TTC549 (cell line): ENCODE measurements around the gene IRF2BP2.

Source experiments
- FAIRE-seq: peaks from 2 replicates; lab custom pipeline; 2012; peaks lifted over from hg19 to GRCh38; lab: Jason Lieb, UNC

The IRF2BP2 gene

DNA sequence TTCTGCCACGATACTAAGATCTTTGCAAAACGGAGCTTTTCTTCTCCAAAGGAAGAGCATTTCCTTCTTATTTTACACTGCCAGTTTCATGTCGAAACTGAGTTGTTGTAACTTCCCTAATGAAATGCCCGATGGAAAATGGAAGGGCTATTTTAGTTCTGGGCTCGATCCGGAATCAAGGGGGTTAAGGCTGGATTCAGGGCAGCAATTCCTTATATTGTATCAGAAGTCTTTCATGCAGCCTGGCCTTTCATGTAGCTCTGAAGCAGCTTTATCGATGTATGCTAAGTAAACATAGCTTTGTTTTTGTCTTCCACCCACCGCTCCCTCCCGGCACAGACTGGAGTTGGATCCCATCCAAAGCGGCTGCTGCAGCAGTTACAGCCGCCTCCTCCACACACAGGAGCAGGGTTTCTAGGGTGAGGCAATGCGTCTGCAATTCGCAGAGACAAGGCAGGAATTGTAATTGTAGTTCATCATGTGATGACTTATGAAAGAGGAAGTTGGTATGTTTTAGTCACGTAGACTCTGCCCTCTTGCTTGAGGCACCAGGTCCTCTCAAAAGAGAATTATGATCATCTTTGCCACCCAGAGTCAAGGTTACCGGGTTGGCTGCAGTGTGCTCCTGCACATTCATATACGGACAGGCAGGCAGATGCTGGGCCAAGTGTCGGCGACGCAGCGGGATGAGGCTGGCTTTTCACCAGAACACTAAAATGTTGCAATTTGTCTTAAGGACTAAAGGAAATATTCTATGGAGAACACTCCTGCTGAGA, 2.6 kb upstream of the IRF2BP2 start:
- FAIRE-seq = peak; percentile 99

GRCh38 chr1:234611847-234612351, 1.9 kb upstream of the IRF2BP2 start:
- FAIRE-seq = no peak

- peak; percentile 75 for FAIRE-seq
Observed at GRCh38 chr1:234611225-234611846, 1.4 kb upstream of the IRF2BP2 start.

DNA sequence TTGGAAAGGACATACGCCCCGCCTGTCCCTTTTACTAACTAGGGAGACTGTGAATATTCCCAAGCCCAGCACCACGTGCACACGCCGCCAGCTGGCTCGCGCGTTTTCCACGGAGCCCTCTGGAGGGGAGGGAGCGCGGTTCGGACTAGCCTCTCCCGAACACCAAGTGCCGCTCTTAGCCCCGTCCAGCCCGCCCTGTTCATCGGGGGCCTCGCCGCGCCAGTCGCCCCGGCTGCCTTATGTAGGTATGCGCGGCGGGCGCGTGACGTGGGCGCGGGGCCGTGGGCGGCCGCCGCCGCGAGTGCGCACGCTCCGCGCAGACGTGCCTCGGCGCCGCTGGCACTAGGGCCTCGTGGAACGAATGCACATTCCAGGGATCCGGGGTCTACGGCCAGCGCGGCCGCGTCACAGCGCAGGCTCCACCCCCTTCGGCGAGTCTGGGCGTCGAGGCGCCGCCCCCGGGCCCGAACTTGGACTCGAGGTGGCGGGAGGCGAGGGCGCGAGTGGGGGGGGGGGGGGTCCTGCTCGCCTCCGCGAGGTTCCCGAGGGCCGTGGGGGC, 767 bp upstream of the IRF2BP2 start:
- FAIRE-seq = no peak

- no peak for FAIRE-seq
Observed at GRCh38 chr1:234609691-234610042, 311 bp downstream of the IRF2BP2 start.

DNA sequence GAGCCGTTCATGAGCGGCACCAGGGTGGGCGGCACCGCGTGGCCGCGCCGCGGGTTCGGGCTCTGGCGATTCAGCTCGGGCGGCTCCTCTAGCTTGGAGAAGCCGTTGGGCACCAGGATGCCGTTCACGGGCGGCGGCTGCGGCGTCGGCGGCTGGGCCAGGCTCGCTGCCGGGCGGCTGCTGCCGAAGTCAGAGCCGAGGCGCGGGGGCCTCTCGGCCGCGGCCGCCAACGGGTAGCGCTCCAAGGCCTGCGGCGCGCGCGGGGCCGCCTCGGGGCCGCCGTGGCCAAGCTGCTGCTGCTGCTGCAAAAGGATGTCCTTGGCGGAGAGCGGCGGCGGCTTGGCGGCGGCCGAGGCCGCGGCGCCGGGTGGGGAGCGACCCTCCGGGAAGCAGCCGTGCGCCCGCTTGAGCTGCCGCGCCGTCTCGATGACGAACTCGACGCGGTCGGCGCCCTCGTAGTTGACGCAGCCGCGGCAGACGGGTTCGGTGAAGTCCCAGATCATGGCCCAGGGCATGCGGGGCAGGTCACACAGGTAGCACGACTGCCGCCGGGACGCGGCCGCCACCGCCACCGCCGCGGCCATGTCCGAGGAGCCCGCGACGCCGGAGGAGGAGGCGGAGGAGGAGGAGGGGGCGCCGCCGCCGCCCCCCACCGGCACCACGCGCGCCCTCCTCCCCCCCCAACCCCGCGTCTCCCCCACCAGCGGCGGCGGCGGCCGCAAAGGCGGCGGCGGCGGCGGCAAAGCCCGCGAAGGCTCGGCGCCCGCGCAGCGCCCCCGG, 877 bp downstream of the IRF2BP2 start:
- no peak for FAIRE-seq

DNA sequence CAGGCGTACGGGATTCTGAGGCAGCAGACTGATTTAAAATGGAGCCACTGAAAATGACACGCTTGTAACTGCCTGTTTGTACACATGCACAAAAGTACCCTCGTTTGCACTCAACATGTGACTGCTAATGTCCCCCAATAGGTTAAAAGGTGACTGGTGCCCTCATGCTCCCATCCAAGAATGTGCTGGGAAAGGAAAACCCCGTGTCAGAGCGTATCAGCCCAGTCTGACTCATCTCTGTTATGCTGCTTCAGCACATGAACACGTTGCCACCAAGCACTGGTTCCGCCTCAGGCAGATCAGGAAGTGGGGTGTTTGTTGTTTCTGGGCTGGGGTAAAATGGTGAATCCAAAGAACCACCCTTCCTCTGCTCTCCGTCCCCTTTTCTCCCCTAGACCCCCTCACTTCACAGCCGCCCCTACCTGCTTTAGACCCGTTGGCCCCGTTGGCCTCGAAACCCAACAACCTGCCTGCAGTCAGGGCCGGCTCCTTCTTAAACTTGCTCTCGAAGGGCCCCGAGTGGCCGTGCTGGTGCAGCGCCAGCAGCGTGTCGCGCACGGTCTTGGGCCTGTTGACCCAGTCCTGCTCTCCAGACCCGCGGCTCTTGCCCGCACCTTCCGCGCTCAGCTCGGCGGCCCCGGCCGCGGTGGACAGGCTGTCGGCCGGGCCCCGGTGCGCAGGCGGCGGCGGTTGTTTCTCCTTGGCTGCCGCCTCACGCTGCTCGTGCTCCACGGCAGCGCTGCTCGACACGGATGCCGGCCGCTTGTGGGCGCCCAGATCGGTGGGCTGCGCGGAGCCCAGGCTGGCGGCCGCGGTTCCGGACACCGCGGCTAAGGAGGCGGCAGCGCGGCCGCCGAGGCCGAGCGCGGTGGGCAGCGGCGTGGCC, 1.7 kb downstream of the IRF2BP2 start:
- peak; percentile 11 for FAIRE-seq

GRCh38 chr1:234607109-234608024, 2.6 kb downstream of the IRF2BP2 start:
- FAIRE-seq = no peak

DNA sequence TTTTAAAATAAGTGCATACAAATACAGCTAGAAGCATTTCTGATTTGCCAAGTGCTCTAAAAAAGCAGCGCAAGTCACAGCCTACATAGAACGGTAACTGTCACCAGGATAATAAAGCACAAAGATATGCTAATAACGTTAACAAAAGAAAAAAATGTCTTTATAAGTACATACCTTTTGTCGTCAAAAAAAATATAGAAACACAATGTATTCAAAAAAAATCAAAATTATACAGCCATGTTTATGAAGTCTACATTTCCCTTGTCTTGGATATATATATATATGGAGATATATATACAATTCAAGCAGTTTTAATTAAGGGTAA, 3.2 kb downstream of the IRF2BP2 start:
- peak; percentile 64 for FAIRE-seq

GRCh38 chr1:234605983-234606783, 3.8 kb downstream of the IRF2BP2 start:
- peak; percentile 77 for FAIRE-seq

GRCh38 chr1:234605399-234605982, 4.5 kb downstream of the IRF2BP2 start:
- peak; percentile 71 for FAIRE-seq

DNA sequence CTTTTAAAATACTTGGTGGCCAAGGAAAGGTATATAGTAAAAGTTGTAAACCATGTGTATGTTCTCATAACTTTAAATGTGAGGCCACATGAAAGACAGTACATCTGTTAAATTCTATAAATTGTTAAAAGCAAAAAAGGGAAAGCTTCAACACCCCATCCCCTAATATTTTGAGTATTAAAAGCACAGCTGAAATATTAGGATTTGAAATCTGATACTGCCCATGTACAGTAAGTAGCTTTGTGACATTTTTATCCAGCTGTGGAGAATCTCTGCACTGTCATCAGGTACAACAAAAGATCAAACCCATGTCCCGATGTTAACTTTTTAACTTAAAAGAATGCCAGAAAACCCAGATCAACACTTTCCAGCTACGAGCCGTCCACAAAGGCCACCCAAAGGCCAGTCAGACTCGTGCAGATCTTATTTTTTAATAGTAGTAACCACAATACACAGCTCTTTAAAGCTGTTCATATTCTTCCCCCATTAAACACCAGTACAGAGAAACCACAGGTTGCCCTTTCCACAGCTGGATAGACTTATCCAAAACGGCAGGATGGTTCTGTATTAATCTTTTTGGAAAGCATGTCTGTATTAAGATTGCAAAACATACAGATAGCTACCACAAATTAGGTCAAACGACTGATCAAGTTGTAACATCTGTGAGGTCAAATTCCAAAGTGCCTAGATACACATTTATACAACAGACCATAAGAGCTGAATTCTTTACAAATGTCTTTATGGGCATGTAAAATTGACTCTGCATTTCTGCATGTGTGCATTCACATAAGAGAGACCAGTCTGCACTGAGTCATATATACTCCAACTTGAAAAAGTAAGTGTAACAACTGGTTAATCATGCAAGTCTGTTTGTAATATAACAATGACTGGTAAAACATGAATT, 5.2 kb downstream of the IRF2BP2 start:
- no peak for FAIRE-seq

DNA sequence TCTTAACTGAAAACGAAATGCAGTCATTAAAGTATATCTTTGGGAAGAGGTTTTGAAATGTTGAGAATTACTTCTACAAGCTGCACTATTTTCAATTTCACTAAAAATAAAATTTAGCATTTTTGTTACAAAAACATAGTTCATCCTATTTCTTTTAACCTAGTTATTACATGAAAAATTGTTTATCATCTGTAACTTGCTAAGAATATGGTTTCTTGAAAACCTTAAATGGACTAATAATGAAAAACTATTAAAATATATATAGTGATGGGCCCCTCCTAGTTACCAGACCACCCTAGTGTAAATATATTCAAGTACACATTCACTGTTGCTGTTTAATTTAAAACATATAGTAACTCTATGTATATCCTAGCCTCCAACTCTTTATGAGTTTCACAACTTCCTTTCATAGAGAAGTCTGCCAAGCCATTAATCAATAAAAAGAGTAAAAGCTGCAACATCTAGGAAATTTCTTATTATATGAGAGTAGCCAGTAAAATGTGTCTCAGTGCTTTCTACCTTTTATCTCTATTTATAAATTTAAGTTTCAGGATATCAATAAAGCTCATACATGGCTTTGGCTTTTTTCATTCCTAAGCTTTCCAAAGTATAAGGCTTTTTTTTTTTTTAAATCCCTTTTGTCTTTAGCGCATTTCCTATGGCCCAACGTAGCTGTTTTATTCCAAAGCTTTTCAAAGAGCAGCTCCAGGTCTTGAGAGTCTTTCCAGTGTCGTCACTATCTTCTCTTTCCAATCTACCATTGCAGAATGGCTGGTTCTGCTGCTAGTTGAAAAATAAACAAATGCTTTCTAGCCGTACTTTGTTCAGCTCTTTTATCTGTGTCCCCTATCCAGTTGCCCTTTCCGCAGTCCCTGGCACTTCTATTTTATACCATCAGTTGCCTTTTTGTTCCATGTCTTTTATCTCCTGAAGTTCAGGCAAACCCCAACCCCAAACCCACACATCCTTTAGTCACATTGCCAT, 6.5 kb downstream of the IRF2BP2 start:
- FAIRE-seq = no peak

- peak; percentile 100 for FAIRE-seq
Observed at GRCh38 chr1:234602334-234603220, 7.4 kb downstream of the IRF2BP2 start.

DNA sequence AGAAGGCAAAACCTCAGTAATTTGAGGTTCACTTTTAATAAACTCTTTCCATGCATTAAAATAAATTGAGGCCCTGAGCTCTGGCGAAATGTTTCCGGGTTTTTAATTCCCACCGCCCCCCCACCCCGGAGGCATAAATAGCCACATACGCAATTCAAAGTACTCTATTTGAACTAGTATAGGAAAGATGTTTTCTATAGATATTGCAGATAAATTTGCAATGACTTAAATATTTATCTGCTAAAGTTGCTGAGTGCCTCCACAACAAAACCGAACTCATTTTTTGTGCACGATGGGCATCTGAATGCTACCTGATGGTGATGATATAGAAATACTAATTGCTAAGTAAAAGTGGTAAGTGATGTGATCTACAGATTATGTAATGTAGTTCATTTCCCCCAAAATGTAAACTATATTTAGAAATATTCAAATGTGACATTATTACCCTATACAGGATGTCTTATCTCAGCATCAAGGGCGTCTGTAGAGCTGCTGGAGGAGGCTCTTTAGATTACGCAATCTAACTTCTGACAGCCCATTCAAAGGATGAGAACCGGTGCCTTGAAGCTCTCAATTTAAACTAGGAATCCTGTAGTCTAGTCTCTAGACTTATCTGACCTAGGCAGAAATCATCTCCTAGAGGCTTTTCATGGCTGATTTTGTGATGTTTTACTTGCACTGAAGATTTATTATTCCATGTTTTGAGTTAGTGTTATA, 8.5 kb downstream of the IRF2BP2 start:
- no peak for FAIRE-seq
